Psoas muscle (tissue), 8 donors: ENCODE measurements around the gene TTLL9. TPM values are rescaled to one million over a fixed set of nuclear protein-coding genes. Genes with fewer than 3 reads are reported as not detected.

Experiments used
- ATAC-seq, 4 donors: fragments of 200-7000 bp; cut with Tn5 transposase; one replicate each; pipeline ENCODE4 v1.9.1; 2020; ENCODE audit warnings: moderate library complexity in 3 of 4, mild to moderate bottlenecking in 2 of 4
- DNase-seq, 2 donors: peaks; one replicate each; pipeline ENCODE4 v3.0.0-alpha.2; 2020
- H3K27ac ChIP-seq: fragments of 200-600 bp; one replicate; pipeline ENCODE4 v1.8.0; 2022
- H3K27me3 ChIP-seq, 3 donors: fragments of 200-600 bp in 1 of 3; one replicate each; pipeline versions ENCODE4 v1.6.1 to v1.8.0; 2013 to 2022; ENCODE audit warnings: low read length in 2 of 3, mild to moderate bottlenecking in 2 of 3, moderate library complexity in 1 of 3; ENCODE audit not compliant: insufficient read depth in 3 of 3
- H3K36me3 ChIP-seq, 2 donors: fragments of 200-600 bp in 1 of 2; one replicate each; pipeline versions ENCODE4 v1.6.1 to v1.8.0; 2013 to 2022; ENCODE audit warnings: low read depth in 1 of 2, mild to moderate bottlenecking in 1 of 2, moderate library complexity in 1 of 2; ENCODE audit not compliant: insufficient read depth in 1 of 2
- H3K4me1 ChIP-seq: fragments of 200-600 bp; one replicate; pipeline ENCODE4 v1.8.0; 2022
- H3K4me3 ChIP-seq: fragments of 200-600 bp; one replicate; pipeline ENCODE4 v1.8.0; 2022; ENCODE audit warnings: mild to moderate bottlenecking
- H3K9me3 ChIP-seq: fragments of 200-600 bp; one replicate; pipeline ENCODE4 v1.8.0; 2022
- CTCF ChIP-seq: fragments of 200-600 bp; IDR thresholded peaks from one replicate; pipeline ENCODE4 v1.8.0; 2022; ENCODE audit warnings: antibody characterized with exemption
- WGBS, 3 donors: extraction: QIAGEN DNeasy Blood & Tissue Kit; methylation state at CpG; one replicate each; pipeline versions ENCODE4 v1.1.6 to v1.1.7; 2013; 5-methylcytosine and 5-hydroxymethylcytosine counted together
- intact Hi-C, 2 donors: fragments of 100-400 bp; cut with DNase I; formaldehyde crosslinking; loops; one replicate each; pipeline versions ENCODE4 v1.11.0 to v1.14.2; 2022
- polyA plus RNA-seq, 3 donors: library from polyadenylated mRNA; stranded (reverse); fragments of 200-250 nt; gene quantifications; one replicate each; pipeline ENCODE4 v1.2.3, GENCODE V29; 2013
- total RNA-seq, 4 donors: library from RNA; stranded (reverse); fragmentation: NEBNext Ultra II Directional in 2 of 4; extraction: Animal tissue kit (Norgen Biotek cat#: 25700) in 2 of 4; gene quantifications; one replicate each; pipeline versions ENCODE4 v1.2.1 to v1.2.4, GENCODE V29; 2021 to 2023
- donor health status: healthy with polysubstance abuse.
- donor health status: DM: no; HTN: no; CAD: no; lungs with moderate emphysema.
- donor health status: Bipolar disorder and iron deficiency.
- donor health status: healthy.
- donor health status: DM: yes; HTN: yes; CAD: no.
- donor health status: DM: no; HTN: no; CAD: no.
- donor health status: DM: no; HTN: no; CAD: no.
- donor health status: DM: yes; HTN: yes; CAD: no.

Gene TTLL9
- total and polyA plus RNA-seq, 7 donors, result 0.01 TPM; not detected in 6

- no peaks in the 10 kb centered on the region for H3K36me3 ChIP-seq
- intact Hi-C loops, result no loop called here
- ATAC-seq, result no peak
- no peak overlapping the region for H3K4me3 ChIP-seq
- H3K4me1 ChIP-seq, result no peaks in the 10 kb centered on the region
- 62 to 69% (median 64%) methylated on average over 6 of the region's 6 CpGs for WGBS, 3 donors
- no peaks in the 10 kb centered on the region for H3K9me3 ChIP-seq
- no peak for DNase-seq
- no peak overlapping the region for H3K27ac ChIP-seq
- no peak for TF ChIP-seq CTCF
- H3K27me3 ChIP-seq, result peaks cover 0 to 51% (median 6%) of the 10 kb centered on the region in 3 donors
Observed at GRCh38 chr20:31963889-31964288, 93.5 kb downstream of the TTLL9 start.

GRCh38 chr20:31966991-31967655 is 96.7 kb downstream of the TTLL9 start:
- Histone ChIP-seq H3K27me3 (peaks cover 0 to 61% (median 10%) of the 10 kb centered on the region in 3 donors), H3K4me1 (no peaks in the 10 kb centered on the region), H3K27ac (no peak overlapping the region), H3K9me3 (no peaks in the 10 kb centered on the region), H3K4me3 (no peak overlapping the region), H3K36me3 (no peaks in the 10 kb centered on the region)
- no peak for TF ChIP-seq CTCF
- intact Hi-C loops, result no loop called here
- WGBS, 3 donors, result 3 to 10% (median 5%) methylated on average over 5 of the region's 5 CpGs
- ATAC-seq (no peak), DNase-seq (no peak)

GRCh38 chr20:31967830-31968249 is 97.4 kb downstream of the TTLL9 start, which contains the start of gene XKR7:
Gene XKR7, plus strand, starts transcription at chr20:31968151. Its CDS starts 25 bp downstream, at chr20:31968176.
- ATAC-seq (no peak), DNase-seq (no peak)
- H3K36me3 ChIP-seq, result no peaks in the 10 kb centered on the region
- no peaks in the 10 kb centered on the region for H3K9me3 ChIP-seq
- no peak within 1 kb of the TSS for H3K27ac ChIP-seq
- no peak for TF ChIP-seq CTCF
- no peaks in the 10 kb centered on the region for H3K4me1 ChIP-seq
- intact Hi-C loops, result no loop called here
- 0 to 2% (median 1%) methylated on average over 6 to 33 of the region's 38 CpGs for WGBS, 3 donors
- H3K27me3 ChIP-seq, result peaks cover 0 to 67% (median 10%) of the 10 kb centered on the region in 3 donors
- H3K4me3 ChIP-seq, result no peak within 1 kb of the TSS

GRCh38 chr20:31968291-31969126 is 98.1 kb downstream of the TTLL9 start:
- H3K36me3 ChIP-seq, result no peaks in the 10 kb centered on the region
- no peaks in the 10 kb centered on the region for H3K9me3 ChIP-seq
- ATAC-seq, result peak; percentile 70 to 84 (median 80)
- DNase-seq, result peak; percentile 65 to 84
- peaks cover 0 to 66% (median 10%) of the 10 kb centered on the region in 3 donors for H3K27me3 ChIP-seq
- 0 to 3% (median 2%) methylated on average over 41 to 57 of the region's 57 CpGs for WGBS, 3 donors
- no peaks in the 10 kb centered on the region for H3K4me1 ChIP-seq
- no peak overlapping the region for H3K27ac ChIP-seq
- TF ChIP-seq CTCF, result no peak
- H3K4me3 ChIP-seq, result no peak overlapping the region
- intact Hi-C loops, result no loop called here
